GM19455 (cell line): ENCODE measurements around the gene DNAH6.
A peak's percentile ranks its signal among the peaks of the same experiment; 100 is the strongest.

Experiments used
- ATAC-seq: cut with Tn5 transposase; IDR thresholded peaks from one replicate; pipeline ENCODE4 v1.9.1; 2021; ENCODE audit not compliant: unreplicated experiment

Gene DNAH6

GRCh38 chr2:84793641-84794040 lies 277.3 kb downstream of the DNAH6 start:
- ATAC-seq = no peak

DNA sequence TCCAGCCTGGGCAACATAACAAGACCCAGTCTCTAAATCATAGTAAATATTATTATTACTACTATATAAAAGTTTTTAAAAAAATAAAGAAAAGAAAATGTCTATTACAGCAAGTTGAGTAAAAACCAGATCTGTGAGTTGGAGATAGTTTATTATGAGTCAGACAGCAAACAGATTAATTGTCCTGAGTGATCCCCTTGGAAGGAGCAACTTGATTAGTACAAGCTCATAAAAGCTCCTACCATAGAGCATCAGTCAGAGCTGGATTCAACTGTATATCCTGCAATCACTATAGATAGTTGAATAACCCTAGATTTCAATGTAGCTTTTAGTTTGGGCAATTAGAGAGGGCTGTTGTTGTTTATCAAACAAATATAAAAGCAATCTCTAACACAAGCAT lies 280.5 kb downstream of the DNAH6 start:
- ATAC-seq = no peak

- no peak for ATAC-seq
Measured at GRCh38 chr2:84797271-84797670, 281.0 kb downstream of the DNAH6 start.

GRCh38 chr2:84799772-84800171 lies 283.5 kb downstream of the DNAH6 start:
- ATAC-seq = no peak

GRCh38 chr2:84800194-84800805 lies 284.0 kb downstream of the DNAH6 start:
- no peak for ATAC-seq

DNA sequence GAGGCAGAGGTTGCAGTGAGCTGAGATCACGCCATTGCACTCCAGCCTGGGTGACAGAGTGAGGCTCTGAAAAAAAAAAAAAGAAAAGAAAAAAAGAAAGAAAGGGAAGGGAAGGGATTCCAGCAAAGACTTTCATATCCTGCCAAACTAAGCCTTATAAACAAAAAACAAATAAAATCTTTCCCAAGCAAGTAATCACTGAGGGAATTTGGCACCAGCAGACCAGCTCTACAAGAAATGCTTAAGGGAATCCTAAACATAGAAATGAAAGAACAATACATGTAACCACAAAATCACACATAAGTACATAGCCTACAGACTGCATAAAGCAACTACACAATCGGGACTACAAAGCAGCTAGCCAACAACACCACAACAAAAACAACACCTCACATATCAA lies 285.5 kb downstream of the DNAH6 start:
- ATAC-seq = no peak

- ATAC-seq = no peak
Measured at GRCh38 chr2:84805250-84805958, 289.1 kb downstream of the DNAH6 start.

GRCh38 chr2:84807063-84807485 lies 290.8 kb downstream of the DNAH6 start:
- ATAC-seq = no peak

GRCh38 chr2:84808279-84808678 lies 292.0 kb downstream of the DNAH6 start:
- ATAC-seq = no peak

GRCh38 chr2:84811839-84812431 lies 295.6 kb downstream of the DNAH6 start:
- no peak for ATAC-seq

DNA sequence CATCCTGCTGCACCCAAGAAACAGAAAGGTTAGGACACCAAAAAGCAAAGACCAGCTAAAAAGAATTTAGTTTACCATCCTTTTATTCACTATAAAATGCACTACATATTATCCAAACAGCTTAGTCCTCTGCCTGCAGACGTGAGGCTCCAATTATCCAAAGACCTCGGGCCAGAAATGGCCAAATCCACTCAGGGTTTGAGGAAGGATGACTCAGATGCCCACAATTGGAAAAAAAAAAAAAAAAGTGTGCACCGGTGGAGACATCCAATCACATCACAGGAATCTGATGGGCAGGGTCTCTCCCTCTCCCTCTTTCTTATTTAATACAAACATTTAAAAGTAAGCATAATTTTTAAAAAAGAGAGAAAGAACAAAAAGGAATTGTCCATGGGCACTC lies 298.8 kb downstream of the DNAH6 start:
- no peak for ATAC-seq

GRCh38 chr2:84816426-84817026 lies 300.2 kb downstream of the DNAH6 start:
- peak; percentile 77 for ATAC-seq

DNA sequence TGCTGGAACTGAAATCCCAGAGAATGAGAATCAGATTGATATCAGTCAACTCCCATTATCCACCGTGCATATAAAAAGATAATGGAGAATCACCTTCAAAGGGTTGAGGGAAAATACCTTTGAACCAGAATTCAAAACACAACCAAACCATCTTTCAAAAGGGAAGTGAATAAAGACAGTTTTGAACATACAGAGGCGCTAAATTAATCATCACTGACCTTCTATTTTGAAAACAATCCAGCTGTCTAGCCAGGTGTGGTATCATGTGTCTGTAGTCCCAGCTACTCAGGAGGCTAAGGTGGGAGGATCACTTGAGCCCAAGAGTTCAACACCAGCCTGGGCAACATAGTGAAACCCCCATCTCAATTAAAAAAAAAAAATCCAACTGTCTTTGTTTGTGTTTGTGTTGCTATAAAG lies 300.9 kb downstream of the DNAH6 start:
- ATAC-seq = peak; percentile 91

GRCh38 chr2:84821806-84822205 lies 305.5 kb downstream of the DNAH6 start:
- ATAC-seq = no peak

DNA sequence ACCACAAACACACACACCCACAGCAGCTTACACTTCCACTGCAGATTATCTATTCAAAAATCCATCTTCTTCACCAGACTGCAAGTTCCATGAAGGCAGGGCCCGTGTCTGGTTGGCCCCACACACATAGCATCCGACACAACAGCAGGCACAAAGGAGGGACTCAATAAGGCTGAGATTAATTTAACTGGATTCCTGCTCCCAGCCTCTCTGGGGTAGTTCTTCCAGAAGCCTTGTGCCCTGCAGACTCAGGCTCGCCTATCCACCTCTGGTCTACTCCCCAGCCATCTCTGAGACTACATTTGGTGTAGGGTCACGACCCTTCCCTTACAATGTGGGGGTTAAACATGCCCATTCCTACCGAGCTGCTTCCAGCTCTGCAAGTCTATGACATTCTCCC lies 306.9 kb downstream of the DNAH6 start:
- ATAC-seq = no peak

GRCh38 chr2:84823788-84824187 lies 307.5 kb downstream of the DNAH6 start:
- ATAC-seq = no peak

DNA sequence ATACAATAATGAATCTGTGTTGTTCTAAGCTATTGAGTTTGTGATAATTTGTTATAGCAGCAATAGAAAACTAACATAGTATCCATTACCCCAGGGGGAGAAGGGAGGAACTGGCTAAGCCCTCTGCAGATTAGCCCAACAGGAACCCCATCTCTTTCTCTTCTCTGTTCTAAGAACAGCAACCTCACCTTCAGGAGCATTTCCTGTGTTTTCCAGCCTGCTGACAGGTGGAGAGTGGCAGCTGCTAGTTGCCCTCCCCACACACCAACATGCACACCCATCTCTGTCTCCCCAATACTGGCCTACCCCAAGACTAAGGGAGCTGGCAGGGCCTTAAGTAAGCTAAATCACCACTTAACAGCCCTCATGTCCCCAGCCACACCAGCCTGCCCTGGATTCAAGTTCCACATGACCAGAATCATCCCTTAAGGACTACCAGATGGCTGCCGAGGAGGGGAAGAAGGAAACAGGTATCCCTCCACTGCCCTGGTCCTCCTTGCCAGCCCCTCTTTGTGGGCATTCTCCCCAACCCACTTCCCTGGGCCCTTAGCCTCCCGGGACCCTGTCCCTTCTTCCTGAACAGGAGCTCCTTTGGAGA lies 311.8 kb downstream of the DNAH6 start:
- ATAC-seq = no peak

DNA sequence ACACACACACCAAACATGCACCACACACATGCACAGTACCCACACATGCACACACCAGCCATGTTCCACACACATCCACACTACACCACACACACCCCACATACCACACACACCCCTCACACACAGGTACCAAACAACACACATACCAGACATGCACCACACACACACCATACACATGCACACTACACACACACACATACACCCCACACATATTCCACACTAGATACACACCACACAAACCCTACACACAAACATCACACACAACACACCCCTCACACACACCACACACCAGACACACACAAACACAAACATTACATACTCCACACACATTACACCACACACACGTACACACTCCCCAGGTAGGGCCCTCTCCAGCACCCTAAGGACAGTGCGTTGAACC lies 313.4 kb downstream of the DNAH6 start:
- ATAC-seq = no peak

DNA sequence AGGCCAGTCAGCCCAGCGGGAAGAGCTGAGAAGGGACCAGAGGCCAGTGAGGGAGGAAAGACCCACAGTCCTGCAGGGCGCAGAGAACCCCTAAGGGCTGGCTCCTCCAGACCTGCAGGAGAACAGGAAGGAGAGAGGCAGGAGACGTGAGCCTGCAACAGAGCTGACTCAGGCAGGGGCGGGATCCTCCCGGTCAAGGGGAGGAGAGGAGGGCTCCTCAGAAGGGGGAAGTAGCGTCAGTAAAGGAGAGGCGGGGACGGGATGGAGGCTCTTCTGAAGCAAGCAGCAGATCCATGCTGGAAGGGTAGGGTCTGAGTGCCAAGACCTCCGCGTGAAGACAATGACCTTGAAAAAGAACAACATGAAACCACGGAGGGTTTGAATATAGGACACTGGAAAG lies 313.8 kb downstream of the DNAH6 start:
- ATAC-seq = no peak

- no peak for ATAC-seq
Measured at GRCh38 chr2:84830758-84831500, 314.6 kb downstream of the DNAH6 start.
